HepG2 (cell line): ENCODE results near the gene SMCO4. TPM values are rescaled to one million over a fixed set of nuclear protein-coding genes. Genes with fewer than 3 reads are reported as not detected.

Experiments used
- AHDC1 ChIP-seq: sonication (generic); formaldehyde crosslinking; IDR thresholded peaks from 2 replicates; pipeline ENCODE4 v1.5.1; 2020; ENCODE audit warnings: mild to moderate bottlenecking, missing genetic modification reagents, borderline replicate concordance
- FOXK1 ChIP-seq: sonication (generic); formaldehyde crosslinking; IDR thresholded peaks from 2 replicates; pipeline ENCODE4 v1.4.0; 2020; ENCODE audit warnings: low read depth, missing genetic modification reagents, borderline replicate concordance
- LRRFIP1 ChIP-seq: sonication (generic); formaldehyde crosslinking; conservative IDR thresholded peaks from 2 replicates; pipeline ENCODE4 v1.4.0; 2020; ENCODE audit warnings: missing genetic modification reagents
- TOPORS ChIP-seq: sonication (generic); formaldehyde crosslinking; IDR thresholded peaks from 2 replicates; pipeline ENCODE4 v1.8.0; 2023; ENCODE audit warnings: mild to moderate bottlenecking, missing genetic modification reagents
- ZNF552 ChIP-seq: sonication (generic); formaldehyde crosslinking; IDR thresholded peaks from 2 replicates; pipeline ENCODE4 v1.9.0; 2022; ENCODE audit warnings: missing genetic modification reagents, mild to moderate bottlenecking, borderline replicate concordance
- ZNF580 ChIP-seq: IDR thresholded peaks from 2 replicates; pipeline ENCODE4 v1.6.1; 2016; ENCODE audit warnings: low read depth, borderline replicate concordance
- polyA plus RNA-seq, 8 experiments: library from polyadenylated mRNA; depleted of rRNA in 3 of 8; stranded (reverse) in 7 of 8; unstranded in 1 of 8; fragments of >200 nt; fragmentation: Illumina TruSeq in 4 of 8; extraction: Trizol in 4 of 8; gene quantifications; 2 replicates each; pipeline versions ENCODE4 v1.2.1 to v1.2.3, GENCODE V29; 2011 to 2016; ENCODE audit warnings: low read depth in 4 of 8, missing spikeins in 1 of 8, mixed read lengths in 1 of 8; ENCODE audit not compliant: insufficient read depth in 1 of 8
- total RNA-seq, 5 experiments: library from RNA; depleted of rRNA; stranded (reverse); fragments of >200 nt; fragmentation: Illumina TruSeq; extraction: Trizol; gene quantifications; 2 replicates each; pipeline ENCODE4 v1.2.3, GENCODE V29; 2016; ENCODE audit warnings: low read depth in 1 of 5

The SMCO4 gene
- total and polyA plus RNA-seq, 2 of the 13 experiments (the other 11 are each of a cell fraction or from before 2014, with no cell fraction given) = 10.6 to 28.5 TPM

GRCh38 chr11:93474123-93474522, 69.1 kb downstream of the SMCO4 start (continued):
- no peak for TF ChIP-seq AHDC1 (CRISPR knock-in tag)
- no peak for TF ChIP-seq TOPORS (CRISPR knock-in tag)
- no peak for TF ChIP-seq FOXK1 (CRISPR knock-in tag)
- TF ChIP-seq ZNF552 (CRISPR knock-in tag) = no peak
- no peak for TF ChIP-seq ZNF580 (CRISPR knock-in tag)
- TF ChIP-seq LRRFIP1 (CRISPR knock-in tag) = no peak
